Mononuclear cell (primary cell): Measurements from ENCODE around the gene GAREM1. TPM values are rescaled to one million over a fixed set of nuclear protein-coding genes. Genes with fewer than 3 reads are reported as not detected.

Source experiments
- H3K27me3 ChIP-seq: 2 replicates; pipeline ENCODE4 v1.6.0; 2011; ENCODE audit warnings: low read length, control low read depth; ENCODE audit not compliant: insufficient read depth
- H3K4me1 ChIP-seq: 2 replicates; pipeline ENCODE4 v1.5.1; 2011; ENCODE audit warnings: mild to moderate bottlenecking, low read length, control low read depth; ENCODE audit not compliant: insufficient read depth
- H3K4me3 ChIP-seq: 2 replicates; pipeline ENCODE4 v1.5.1; 2011; ENCODE audit warnings: mild to moderate bottlenecking, low read length, moderate library complexity
- H3K9me3 ChIP-seq: 2 replicates; pipeline ENCODE4 v1.5.1; 2011; ENCODE audit warnings: low read depth, mild to moderate bottlenecking, control low read depth, low read length
- total RNA-seq: library from RNA; depleted of rRNA; stranded (reverse); fragments of >200 nt; gene quantifications from one replicate; pipeline ENCODE4 v1.2.3, GENCODE V29; 2012

Gene GAREM1
- total RNA-seq, 1 donor = under 0.01 TPM

GRCh38 chr18:32373505-32373904 is 97.2 kb downstream of the GAREM1 start:
- Histone ChIP-seq H3K4me1 (no peaks in the 10 kb centered on the region), H3K27me3 (no peaks in the 10 kb centered on the region), H3K9me3 (no peaks in the 10 kb centered on the region), H3K4me3 (no peak overlapping the region)

- Histone ChIP-seq H3K4me1 (no peaks in the 10 kb centered on the region), H3K27me3 (no peaks in the 10 kb centered on the region), H3K9me3 (no peaks in the 10 kb centered on the region), H3K4me3 (no peak overlapping the region)
These were observed 98.2 kb downstream of the GAREM1 start for GRCh38 chr18:32372381-32373061.

DNA sequence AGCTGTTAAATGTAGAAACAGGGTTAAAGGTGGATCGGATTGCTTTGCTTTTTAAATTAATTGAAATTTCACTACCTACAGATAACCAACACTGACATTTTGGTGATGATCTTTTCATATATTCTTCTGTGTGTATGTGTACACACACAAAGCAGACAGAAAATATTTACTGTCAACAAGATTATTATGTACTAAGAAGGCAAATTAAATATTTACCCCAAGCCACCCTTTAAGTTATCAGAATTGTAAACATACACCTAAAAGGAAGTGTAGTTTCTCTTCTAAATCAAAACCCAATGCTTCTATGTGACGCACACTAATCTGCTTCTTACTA is 98.7 kb downstream of the GAREM1 start:
- H3K9me3 ChIP-seq = no peaks in the 10 kb centered on the region
- no peak overlapping the region for H3K4me3 ChIP-seq
- H3K4me1 ChIP-seq = no peaks in the 10 kb centered on the region
- no peaks in the 10 kb centered on the region for H3K27me3 ChIP-seq

DNA sequence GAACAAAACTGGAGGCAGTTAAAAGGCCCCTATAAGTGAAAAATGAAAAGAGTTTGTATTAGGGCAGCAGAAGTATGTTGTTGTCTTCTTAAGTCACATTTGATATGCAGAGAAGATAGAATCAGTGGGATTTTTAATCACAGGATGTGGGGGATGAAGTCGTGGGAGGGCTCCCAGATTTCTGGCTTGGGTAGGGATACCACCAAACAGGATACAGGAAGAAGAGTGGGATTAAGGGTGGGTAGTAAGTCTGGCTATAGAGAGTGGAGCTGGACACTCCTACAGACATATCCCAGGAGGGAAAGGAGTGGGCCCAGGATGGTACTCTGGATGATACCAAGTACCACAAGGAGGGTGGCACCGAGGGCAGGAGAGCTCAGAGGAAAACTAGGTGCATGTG is 99.3 kb downstream of the GAREM1 start:
- Histone ChIP-seq H3K27me3 (no peaks in the 10 kb centered on the region), H3K4me3 (no peak overlapping the region), H3K9me3 (no peaks in the 10 kb centered on the region), H3K4me1 (no peaks in the 10 kb centered on the region)

GRCh38 chr18:32368991-32369390 is 101.7 kb downstream of the GAREM1 start:
- Histone ChIP-seq H3K9me3 (no peaks in the 10 kb centered on the region), H3K4me3 (no peak overlapping the region), H3K27me3 (no peaks in the 10 kb centered on the region), H3K4me1 (no peaks in the 10 kb centered on the region)

- Histone ChIP-seq H3K4me1 (no peaks in the 10 kb centered on the region), H3K4me3 (no peak overlapping the region), H3K27me3 (no peaks in the 10 kb centered on the region), H3K9me3 (no peaks in the 10 kb centered on the region)
These were observed 102.5 kb downstream of the GAREM1 start for GRCh38 chr18:32368170-32368569.

- Histone ChIP-seq H3K9me3 (no peaks in the 10 kb centered on the region), H3K4me3 (no peak overlapping the region), H3K27me3 (no peaks in the 10 kb centered on the region), H3K4me1 (no peaks in the 10 kb centered on the region)
These were observed 103.8 kb downstream of the GAREM1 start for GRCh38 chr18:32366586-32367538.

GRCh38 chr18:32362484-32362883 is 108.2 kb downstream of the GAREM1 start:
- no peak overlapping the region for H3K4me3 ChIP-seq
- no peaks in the 10 kb centered on the region for H3K4me1 ChIP-seq
- no peaks in the 10 kb centered on the region for H3K27me3 ChIP-seq
- H3K9me3 ChIP-seq = no peaks in the 10 kb centered on the region

- Histone ChIP-seq H3K4me3 (no peak overlapping the region), H3K27me3 (no peaks in the 10 kb centered on the region), H3K4me1 (no peaks in the 10 kb centered on the region), H3K9me3 (no peaks in the 10 kb centered on the region)
These were observed 109.9 kb downstream of the GAREM1 start for GRCh38 chr18:32360682-32361345.

DNA sequence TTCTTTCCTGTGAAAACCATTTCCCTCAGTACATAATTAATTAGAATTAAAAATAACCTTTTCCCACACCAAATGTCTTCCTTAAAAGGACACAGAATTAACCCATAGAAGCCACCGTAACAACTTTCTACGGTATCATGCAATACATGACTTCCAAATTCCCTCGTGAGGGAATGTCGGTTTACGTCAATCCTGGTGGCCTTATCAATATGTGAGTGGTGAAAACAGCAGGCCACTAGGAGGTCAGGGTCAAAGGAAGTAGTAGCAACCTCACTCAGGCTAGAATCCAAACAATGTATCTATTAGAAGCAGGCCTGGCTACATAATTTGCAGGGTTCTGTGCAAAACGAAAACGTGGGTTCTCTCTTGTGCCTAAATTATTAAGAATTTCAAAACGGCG is 112.2 kb downstream of the GAREM1 start:
- no peaks in the 10 kb centered on the region for H3K27me3 ChIP-seq
- H3K4me1 ChIP-seq = no peaks in the 10 kb centered on the region
- no peak overlapping the region for H3K4me3 ChIP-seq
- H3K9me3 ChIP-seq = no peaks in the 10 kb centered on the region

GRCh38 chr18:32358075-32358474 is 112.6 kb downstream of the GAREM1 start:
- H3K4me3 ChIP-seq = no peak overlapping the region
- no peaks in the 10 kb centered on the region for H3K4me1 ChIP-seq
- H3K9me3 ChIP-seq = no peaks in the 10 kb centered on the region
- no peaks in the 10 kb centered on the region for H3K27me3 ChIP-seq

DNA sequence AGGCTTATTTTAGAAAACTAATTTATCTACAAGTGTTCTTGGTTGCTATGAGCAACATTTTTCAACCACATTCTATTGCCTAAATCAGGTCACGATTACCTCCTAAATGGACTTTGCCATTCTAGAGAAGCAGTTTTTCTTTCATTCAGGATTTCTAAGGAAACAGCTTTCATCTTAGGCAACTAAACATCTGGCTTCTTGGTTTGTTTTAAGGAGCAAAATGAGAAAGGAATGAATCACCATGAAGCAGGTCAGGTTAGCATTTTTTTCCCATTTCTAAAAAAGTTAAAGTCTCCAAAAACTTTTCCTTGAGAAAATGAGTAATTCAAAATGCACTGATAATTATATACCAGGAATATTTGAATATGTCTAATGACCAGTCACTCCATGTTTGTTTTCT is 114.8 kb downstream of the GAREM1 start:
- no peaks in the 10 kb centered on the region for H3K9me3 ChIP-seq
- no peaks in the 10 kb centered on the region for H3K4me1 ChIP-seq
- H3K27me3 ChIP-seq = no peaks in the 10 kb centered on the region
- H3K4me3 ChIP-seq = no peak overlapping the region

DNA sequence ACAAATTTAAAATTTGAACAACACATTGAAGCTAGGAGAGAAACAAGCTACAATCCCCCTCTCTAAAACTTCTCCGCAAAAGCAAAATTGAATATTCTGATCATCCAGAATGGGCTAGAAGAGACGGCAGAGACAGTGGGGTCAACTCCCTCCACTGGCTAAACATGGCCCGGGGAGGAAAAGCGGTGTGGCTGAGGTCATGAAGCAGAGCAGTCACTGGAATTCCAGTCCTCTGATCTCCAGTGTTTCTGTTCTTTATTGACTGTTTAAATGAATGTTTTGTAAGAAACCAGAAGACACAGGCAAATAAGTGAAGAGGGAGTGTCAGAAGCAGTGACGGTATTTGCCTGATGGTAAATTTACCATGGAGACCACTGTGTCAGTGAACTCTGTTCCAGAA is 116.2 kb downstream of the GAREM1 start:
- Histone ChIP-seq H3K4me1 (no peaks in the 10 kb centered on the region), H3K4me3 (no peak overlapping the region), H3K9me3 (no peaks in the 10 kb centered on the region), H3K27me3 (no peaks in the 10 kb centered on the region)

DNA sequence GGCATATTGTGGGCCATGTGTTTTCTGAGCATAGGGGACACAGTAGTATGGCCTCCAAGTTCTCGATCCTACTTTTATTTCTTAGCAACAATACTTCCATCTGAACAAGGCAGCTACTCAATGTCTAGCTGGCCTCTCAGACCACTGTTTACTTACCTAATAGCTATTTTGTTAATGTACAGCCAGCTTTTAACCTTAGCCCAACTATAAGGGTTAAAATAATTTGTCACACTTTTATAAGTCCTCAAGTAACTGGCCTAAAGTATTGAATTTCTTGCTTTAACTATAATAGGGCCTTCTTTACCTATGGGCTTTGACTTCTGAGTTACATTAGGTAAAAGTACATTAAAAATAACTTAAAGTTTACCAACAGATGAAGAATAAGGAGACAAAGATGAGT is 117.4 kb downstream of the GAREM1 start:
- Histone ChIP-seq H3K4me1 (no peaks in the 10 kb centered on the region), H3K9me3 (no peaks in the 10 kb centered on the region), H3K4me3 (no peak overlapping the region)

DNA sequence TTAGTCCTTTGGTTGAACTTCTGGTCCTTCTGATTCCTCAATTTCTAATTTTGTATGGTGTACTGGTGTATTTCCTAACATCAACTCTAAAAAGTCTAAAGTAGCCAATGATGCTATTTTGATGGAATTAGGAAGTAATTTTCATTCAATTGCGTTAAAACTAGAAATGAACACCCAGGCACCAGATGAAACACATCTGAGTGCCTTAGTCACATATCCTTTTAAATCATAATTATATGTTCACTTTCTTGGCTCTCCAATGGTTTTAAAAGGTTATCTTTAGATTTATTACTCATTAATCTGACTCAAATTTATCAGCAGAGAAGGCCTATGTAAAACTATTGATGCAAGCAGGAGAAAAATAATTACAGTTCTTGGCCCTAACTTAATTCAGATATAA is 119.7 kb downstream of the GAREM1 start:
- Histone ChIP-seq H3K9me3 (no peaks in the 10 kb centered on the region), H3K4me1 (no peaks in the 10 kb centered on the region), H3K4me3 (no peak overlapping the region), H3K27me3 (no peaks in the 10 kb centered on the region)

More for the DNA sequence above, 117.4 kb downstream of the GAREM1 start:
- no peaks in the 10 kb centered on the region for H3K27me3 ChIP-seq
